Body of pancreas (tissue), 4 donors: ENCODE measurements around the gene KIF24. TPM values are rescaled to one million over a fixed set of nuclear protein-coding genes. Genes with fewer than 3 reads are reported as not detected.
"Not testable (repeated sequence)": the region's sequence is repeated elsewhere in the genome, so short reads cannot be mapped to it uniquely, and the experiment has no call there.

Experiments
- ATAC-seq: fragments of 150-250 bp; one replicate; pipeline ENCODE4 v1.9.1; 2016
- DNase-seq, 4 donors: peaks; one replicate each; pipeline ENCODE4 v3.0.0-alpha.2; 2019
- H3K27ac ChIP-seq, 4 donors: fragments of 200-600 bp; sonication (generic); 1 replicate in 3 of 4; 2 replicates in 1 of 4; pipeline versions ENCODE4 v1.5.1 to v1.6.1; 2016 to 2019; ENCODE audit warnings: mild to moderate bottlenecking in 1 of 4, mixed read lengths in 1 of 4, moderate library complexity in 1 of 4
- H3K27me3 ChIP-seq, 2 donors: fragments of 200-600 bp; sonication (generic); one replicate each; pipeline ENCODE4 v1.6.0; 2016; ENCODE audit warnings: mild to moderate bottlenecking in 1 of 2
- H3K36me3 ChIP-seq, 2 donors: fragments of 200-600 bp; sonication (generic); replicated peaks in 1 of 2; 2 replicates each; pipeline ENCODE4 v1.5.1; 2016; ENCODE audit warnings: low read depth in 2 of 2; ENCODE audit not compliant: insufficient read depth in 1 of 2
- H3K4me1 ChIP-seq: fragments of 200-600 bp; sonication (generic); one replicate; pipeline ENCODE4 v1.6.0; 2016
- H3K4me3 ChIP-seq, 2 donors: fragments of 200-600 bp; sonication (generic); 1 replicate in 1 of 2; 2 replicates in 1 of 2; pipeline ENCODE4 v1.5.1; 2016 to 2019
- H3K9me3 ChIP-seq, 3 donors: fragments of 200-600 bp; sonication (generic); 1 replicate in 2 of 3; 2 replicates in 1 of 3; pipeline ENCODE4 v1.5.1; 2016
- POLR2A ChIP-seq, 3 donors: fragments of 450-650 bp; IDR thresholded peaks; one replicate each; pipeline ENCODE4 v1.6.1; 2016; ENCODE audit warnings: antibody characterized with exemption in 3 of 3, mild to moderate bottlenecking in 2 of 3
- WGBS, 2 donors: methylation state at CpG; one replicate each; pipeline ENCODE4 v1.1.5; 2017; 5-methylcytosine and 5-hydroxymethylcytosine counted together
- intact Hi-C: fragments of 100-400 bp; cut with DNase I; formaldehyde crosslinking; loops from one replicate; pipeline ENCODE4 v1.15.1; 2023
- total RNA-seq, 2 donors: library from RNA; depleted of rRNA; stranded (reverse); fragments of >200 nt; gene quantifications; one replicate each; pipeline ENCODE4 v1.1.0, GENCODE V29; 2016
- TF ChIP-seq, protein P1 (sequence below), 7 experiments: fragments of 450-650 bp in 4 of 7; fragments of 200-600 bp in 3 of 7; sonication (generic) in 3 of 7; IDR thresholded peaks; one replicate each; pipeline ENCODE4 v1.5.1; 2016 to 2019; ENCODE audit warnings: antibody characterized with exemption in 7 of 7

Gene KIF24
- total RNA-seq, 2 donors from 2014 or later: 0.26 to 0.33 TPM

DNA sequence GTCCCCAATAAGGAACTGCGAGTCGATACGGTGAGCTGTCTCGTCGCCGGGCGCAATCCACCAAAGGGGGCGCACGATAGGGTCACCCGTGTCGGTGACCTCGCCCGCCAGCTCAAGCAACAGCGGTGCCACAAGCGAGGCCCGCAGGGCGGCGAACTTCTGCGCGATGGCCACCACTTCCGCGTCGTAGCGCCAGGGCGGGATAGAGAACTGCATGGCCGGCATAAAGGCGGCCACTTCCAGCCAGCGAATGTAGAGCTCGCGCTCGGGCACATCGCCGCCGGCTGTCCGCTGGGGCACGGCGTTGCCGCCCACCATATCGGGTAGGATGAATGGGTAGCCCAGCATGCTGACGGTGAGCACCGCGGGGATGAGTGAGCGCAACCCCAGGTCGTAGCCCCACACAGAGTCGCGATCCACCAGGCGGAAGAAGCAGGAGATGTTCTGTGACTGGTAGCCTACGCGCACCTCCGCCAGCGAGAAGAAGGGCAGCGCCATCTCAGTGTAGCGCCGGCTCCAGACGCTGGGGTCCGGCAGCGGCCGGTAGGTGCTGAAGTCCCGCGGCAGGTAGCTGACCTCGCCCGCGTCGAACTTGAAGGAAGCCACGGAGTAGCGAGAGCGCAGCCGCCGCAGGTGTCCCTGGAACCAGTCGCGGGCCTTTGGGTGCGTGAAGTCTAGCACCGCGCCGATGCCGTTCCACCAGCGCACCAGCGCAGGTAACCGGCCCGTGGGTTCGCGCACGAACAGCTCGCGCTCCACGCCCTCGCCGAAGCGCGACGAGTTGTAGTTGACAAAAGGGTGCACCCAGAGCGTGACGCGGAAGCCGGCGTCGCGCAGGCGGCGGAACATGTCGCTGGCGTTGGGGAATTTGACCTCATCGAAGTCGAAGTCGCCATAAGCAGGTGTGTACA lies 42.2 kb upstream of the KIF24 start:
- Histone ChIP-seq H3K4me1 (peaks cover 34% of the 10 kb centered on the region), H3K4me3 (no peak overlapping the region), H3K9me3 (no peaks in the 10 kb centered on the region), H3K27ac (no peak overlapping the region), H3K36me3 (peaks cover 9 to 16% of the 10 kb centered on the region in 2 donors), H3K27me3 (no peaks in the 10 kb centered on the region)
- no peak for DNase-seq
- intact Hi-C loops: loop anchor here (5.0 kb wide), 1 partner anchor 34 kb away; no protein-coding TSS in a partner anchor
- WGBS, 2 donors: 89 to 91% methylated on average over 88 to 98 of the region's 105 CpGs
- no peak for ATAC-seq
- TF ChIP-seq, protein P1, sequence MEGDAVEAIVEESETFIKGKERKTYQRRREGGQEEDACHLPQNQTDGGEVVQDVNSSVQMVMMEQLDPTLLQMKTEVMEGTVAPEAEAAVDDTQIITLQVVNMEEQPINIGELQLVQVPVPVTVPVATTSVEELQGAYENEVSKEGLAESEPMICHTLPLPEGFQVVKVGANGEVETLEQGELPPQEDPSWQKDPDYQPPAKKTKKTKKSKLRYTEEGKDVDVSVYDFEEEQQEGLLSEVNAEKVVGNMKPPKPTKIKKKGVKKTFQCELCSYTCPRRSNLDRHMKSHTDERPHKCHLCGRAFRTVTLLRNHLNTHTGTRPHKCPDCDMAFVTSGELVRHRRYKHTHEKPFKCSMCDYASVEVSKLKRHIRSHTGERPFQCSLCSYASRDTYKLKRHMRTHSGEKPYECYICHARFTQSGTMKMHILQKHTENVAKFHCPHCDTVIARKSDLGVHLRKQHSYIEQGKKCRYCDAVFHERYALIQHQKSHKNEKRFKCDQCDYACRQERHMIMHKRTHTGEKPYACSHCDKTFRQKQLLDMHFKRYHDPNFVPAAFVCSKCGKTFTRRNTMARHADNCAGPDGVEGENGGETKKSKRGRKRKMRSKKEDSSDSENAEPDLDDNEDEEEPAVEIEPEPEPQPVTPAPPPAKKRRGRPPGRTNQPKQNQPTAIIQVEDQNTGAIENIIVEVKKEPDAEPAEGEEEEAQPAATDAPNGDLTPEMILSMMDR (IDR thresholded peaks at IDR 0.05): no peak
- no peak for TF ChIP-seq POLR2A (IDR thresholded peaks at IDR 0.05)

DNA sequence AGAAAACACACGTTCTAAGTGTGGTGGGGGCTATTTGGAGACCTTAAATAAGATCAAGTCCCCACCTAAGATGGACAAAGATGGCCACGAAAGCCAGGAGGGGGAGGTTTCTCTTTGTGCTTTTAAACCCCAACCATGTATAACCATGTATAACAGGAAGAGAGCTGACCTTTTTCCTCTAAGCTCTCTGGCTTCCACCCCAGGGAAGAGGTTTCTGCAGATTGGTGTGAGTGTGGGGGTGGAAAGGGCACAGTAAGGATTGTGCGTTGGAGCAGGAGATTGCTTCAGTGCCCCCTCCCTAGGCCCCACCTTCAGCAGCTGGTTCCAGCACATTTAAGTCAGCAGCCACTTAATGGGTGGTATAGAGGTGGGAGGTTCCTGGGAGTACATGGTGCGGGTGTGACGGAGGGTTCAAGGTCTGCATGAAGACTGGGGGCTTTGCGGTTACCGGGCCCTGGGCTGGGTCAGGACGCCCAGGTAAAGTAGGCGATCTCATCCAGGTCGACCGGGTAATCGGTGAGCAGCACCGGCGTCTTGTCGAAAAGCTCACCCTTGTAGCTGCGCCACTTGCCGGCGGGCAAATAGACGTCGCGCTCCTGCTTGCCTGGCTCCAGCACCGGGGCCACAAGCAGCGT lies 41.4 kb upstream of the KIF24 start:
- Histone ChIP-seq H3K27me3 (no peaks in the 10 kb centered on the region), H3K4me1 (peaks cover 29% of the 10 kb centered on the region), H3K36me3 (peaks cover 9 to 16% of the 10 kb centered on the region in 2 donors), H3K9me3 (no peaks in the 10 kb centered on the region), H3K4me3 (no peak overlapping the region), H3K27ac (no peak overlapping the region)
- DNase-seq (no peak), ATAC-seq (no peak)
- TF ChIP-seq POLR2A (IDR thresholded peaks at IDR 0.05): no peak
- intact Hi-C loops: loop anchor here (5.0 kb wide), 1 partner anchor 33 kb away; no protein-coding TSS in a partner anchor
- WGBS, 2 donors: 82 to 86% methylated on average over 15 to 23 of the region's 23 CpGs

DNA sequence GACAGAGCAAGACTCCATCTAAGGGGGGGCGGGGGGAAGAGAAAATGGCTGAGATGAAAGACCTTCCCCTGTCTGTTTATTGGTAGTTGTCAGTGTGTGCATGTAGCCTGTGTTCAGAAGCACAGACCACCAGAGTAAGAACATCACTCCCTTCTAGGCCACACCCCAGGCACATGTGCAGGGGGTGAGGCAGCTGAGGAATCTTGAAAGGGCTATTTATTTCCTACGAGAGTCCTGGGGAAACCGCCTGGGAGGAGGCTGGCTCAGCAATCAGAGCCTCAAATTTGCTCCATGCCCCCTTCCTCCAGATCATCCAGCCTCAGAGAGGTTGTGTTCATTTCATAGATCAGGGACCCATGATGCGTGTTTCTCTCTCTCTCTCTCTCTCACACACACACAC lies 40.6 kb upstream of the KIF24 start:
- Histone ChIP-seq H3K27ac (no peak overlapping the region), H3K27me3 (no peaks in the 10 kb centered on the region), H3K4me1 (peaks cover 29% of the 10 kb centered on the region), H3K9me3 (no peaks in the 10 kb centered on the region), H3K4me3 (no peak overlapping the region), H3K36me3 (peaks cover 9 to 16% of the 10 kb centered on the region in 2 donors)
- intact Hi-C loops: loop anchor here (5.0 kb wide), 1 partner anchor 32 kb away; no protein-coding TSS in a partner anchor
- ATAC-seq (no peak), DNase-seq (no peak)
- 93 to 96% methylated on average over 4 of the region's 4 CpGs for WGBS, 2 donors
- TF ChIP-seq POLR2A (IDR thresholded peaks at IDR 0.05): no peak
- TF ChIP-seq, protein P1 (IDR thresholded peaks at IDR 0.05): no peak

DNA sequence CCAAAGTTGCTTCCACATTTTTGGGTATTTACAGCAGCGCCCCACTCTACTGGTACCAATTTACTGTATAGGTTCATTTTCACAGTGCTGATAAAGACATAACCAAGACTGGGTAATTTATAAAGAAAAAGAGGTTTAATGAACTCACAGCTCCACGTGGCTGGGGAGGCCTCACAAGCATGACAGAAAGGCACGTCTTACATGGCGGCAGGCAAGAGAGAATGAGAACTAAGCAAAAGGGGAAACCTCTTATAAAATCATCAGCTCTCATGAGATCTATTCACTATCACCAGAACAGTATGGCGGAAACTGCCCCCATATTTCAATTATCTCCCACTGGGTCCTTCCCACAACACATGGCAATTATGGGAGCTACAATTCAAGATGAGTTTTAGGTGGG lies 39.7 kb upstream of the KIF24 start:
- H3K4me3 ChIP-seq, H3K27me3 ChIP-seq, ATAC-seq, intact Hi-C loops, H3K27ac ChIP-seq, H3K9me3 ChIP-seq, DNase-seq: not testable (repeated sequence)
- Histone ChIP-seq H3K4me1 (peaks cover 25% of the 10 kb centered on the region), H3K36me3 (peaks cover 9 to 16% of the 10 kb centered on the region in 2 donors)
- WGBS, 2 donors: 97 to 100% methylated on average over 5 of the region's 5 CpGs

DNA sequence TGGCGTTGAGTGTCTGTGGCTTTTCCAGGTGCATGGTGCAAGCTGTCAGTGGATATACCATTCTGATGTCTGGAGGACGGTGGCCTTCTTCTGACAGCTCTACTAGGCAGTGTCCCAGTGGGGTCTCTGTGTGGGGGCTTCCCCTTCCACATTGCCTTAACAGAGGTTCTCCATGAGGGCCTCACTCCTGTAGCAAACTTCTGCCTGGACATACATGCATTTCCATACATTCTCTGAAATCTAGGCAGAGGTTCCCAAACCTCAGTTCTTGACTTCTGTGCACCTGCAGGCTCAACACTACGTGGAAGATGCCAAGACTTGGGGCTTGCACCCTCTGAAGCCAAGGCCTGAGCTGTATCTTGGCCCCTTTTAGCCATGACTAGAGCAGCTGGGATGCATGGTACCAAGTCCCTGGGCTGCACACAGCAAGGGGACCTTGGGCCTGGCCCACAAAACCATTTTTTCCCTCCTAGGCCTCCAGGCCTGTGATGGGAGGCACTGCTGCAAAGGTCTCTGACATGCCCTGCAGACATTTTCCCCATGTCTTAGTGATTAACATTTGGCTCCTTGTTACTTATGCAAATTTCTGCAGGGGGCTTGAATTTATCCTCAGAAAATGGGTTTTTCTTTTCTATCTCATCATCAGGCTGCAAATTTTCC lies 38.8 kb upstream of the KIF24 start:
- H3K4me1 ChIP-seq: peaks cover 22% of the 10 kb centered on the region
- 90 to 91% methylated on average over 1 to 3 of the region's 3 CpGs for WGBS, 2 donors
- H3K4me3 ChIP-seq, H3K27me3 ChIP-seq, DNase-seq, H3K27ac ChIP-seq, ATAC-seq, H3K9me3 ChIP-seq, intact Hi-C loops: not testable (repeated sequence)
- peaks cover 9 to 16% of the 10 kb centered on the region in 2 donors for H3K36me3 ChIP-seq

DNA sequence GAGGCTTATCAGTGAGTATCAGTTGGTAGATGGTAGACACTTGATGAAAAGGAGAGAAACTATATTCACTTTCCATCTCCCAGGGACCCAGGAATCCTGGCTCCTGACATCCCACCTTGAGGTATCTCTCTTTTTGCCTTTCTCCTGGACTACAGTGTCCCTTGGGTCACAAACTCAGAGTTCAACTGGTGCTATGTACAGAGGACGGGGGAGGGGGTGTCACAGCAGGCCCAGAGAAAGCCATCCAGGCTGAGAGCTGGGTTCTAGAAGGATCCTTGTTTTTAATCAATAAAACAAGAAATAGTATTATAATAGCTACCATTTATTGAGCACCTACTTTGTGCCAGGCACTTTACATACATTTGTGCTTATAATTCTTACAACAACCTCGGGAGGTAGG lies 37.3 kb upstream of the KIF24 start:
- no peak for DNase-seq
- Histone ChIP-seq H3K9me3 (no peaks in the 10 kb centered on the region), H3K4me1 (peaks cover 22% of the 10 kb centered on the region), H3K36me3 (peaks cover 4 to 12% of the 10 kb centered on the region in 2 donors), H3K27me3 (no peaks in the 10 kb centered on the region), H3K4me3 (no peak overlapping the region), H3K27ac (no peak overlapping the region)
- intact Hi-C loops: no loop called here
- 58 to 59% methylated on average over 2 of the region's 2 CpGs for WGBS, 2 donors
- ATAC-seq: no peak
- TF ChIP-seq, protein P1 (IDR thresholded peaks at IDR 0.05): no peak
- no peak for TF ChIP-seq POLR2A (IDR thresholded peaks at IDR 0.05)
